ENCODE results near the gene GMDS.
A peak's percentile ranks its signal among the peaks of the same experiment; 100 is the strongest.

The GMDS gene

GRCh38 chr6:2133716-2134310 lies 111.6 kb downstream of the GMDS start:
- no peak for DNase-seq (ENCODE audit: low read depth, low spot score)

GRCh38 chr6:2132916-2133315 lies 112.5 kb downstream of the GMDS start:
- DNase-seq (ENCODE audit: low read depth, low spot score): no peak

- DNase-seq (ENCODE audit: low read depth, low spot score): no peak
Observed at GRCh38 chr6:2132416-2132815, 113.0 kb downstream of the GMDS start.

DNA sequence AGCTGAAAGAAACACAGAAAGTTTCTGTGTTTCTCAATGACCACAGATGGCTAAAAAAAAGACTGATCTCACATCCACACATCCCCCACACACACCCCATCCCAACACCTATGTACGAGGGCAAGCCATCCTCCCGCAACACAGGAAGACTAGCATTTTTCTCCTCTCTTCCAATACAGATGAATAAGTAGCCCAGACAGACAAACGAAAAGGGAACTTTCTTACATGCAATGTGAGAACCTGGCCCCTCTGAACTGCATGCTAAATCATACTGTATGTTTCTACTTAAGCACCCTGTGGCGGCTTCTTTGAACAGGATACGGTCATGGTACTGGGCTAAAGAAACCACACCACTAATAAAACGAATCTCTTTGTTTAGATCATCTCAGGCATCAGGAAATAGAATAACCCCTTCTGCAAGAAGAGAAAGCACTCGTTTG lies 116.2 kb downstream of the GMDS start:
- DNase-seq (ENCODE audit: low read depth, low spot score): no peak

- DNase-seq (ENCODE audit: low read depth, low spot score): no peak
Observed at GRCh38 chr6:2127484-2127911, 117.9 kb downstream of the GMDS start.

GRCh38 chr6:2126351-2126750 lies 119.1 kb downstream of the GMDS start:
- DNase-seq (ENCODE audit: low read depth, low spot score): no peak

- no peak for DNase-seq (ENCODE audit: low read depth, low spot score)
Observed at GRCh38 chr6:2125158-2125557, 120.2 kb downstream of the GMDS start.

DNA sequence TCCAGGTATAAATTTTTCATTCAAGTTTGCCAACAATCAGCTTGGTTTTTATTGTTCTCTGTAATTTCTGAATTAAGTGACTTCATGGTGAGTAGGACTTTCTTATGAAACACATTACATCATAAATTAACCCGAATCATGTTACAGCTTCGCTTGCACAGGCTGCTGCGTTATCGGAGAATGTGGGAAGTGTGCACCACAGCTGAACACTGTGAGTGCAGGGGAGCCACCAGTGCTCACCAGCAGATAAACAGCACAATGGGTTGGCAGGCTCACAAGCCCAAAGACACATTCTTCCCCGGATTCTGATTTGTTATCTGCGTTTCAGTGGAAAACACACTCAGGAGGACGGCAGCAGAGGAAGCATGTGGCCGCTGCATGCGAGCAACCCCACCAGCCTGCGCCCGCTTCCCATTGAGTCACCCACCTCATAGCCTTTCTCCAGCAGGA lies 121.1 kb downstream of the GMDS start:
- DNase-seq (ENCODE audit: low read depth, low spot score): no peak

DNA sequence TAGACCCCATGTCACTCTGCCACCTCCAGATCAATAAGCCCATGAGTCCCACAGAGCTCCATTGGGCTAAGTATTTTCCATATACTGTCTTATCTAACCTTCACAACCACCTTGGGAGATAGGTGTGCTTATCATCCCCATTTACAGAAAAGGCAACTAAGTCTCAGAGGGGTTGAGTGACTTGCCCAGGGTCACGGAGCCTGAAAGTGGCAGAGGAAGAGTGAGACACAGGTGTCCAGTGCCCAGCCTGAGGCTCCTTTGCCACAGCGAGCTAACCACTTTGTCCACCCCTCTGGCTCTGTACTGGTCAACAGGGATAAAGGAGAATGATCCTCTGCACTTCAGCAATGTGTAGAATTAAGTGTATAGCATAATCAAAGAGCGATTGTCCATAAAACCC lies 124.5 kb downstream of the GMDS start:
- DNase-seq (ENCODE audit: low read depth, low spot score): no peak

GRCh38 chr6:2119275-2119674 lies 126.1 kb downstream of the GMDS start:
- no peak for DNase-seq (ENCODE audit: low read depth, low spot score)

- no peak for DNase-seq (ENCODE audit: low read depth, low spot score)
Observed at GRCh38 chr6:2118136-2118535, 127.3 kb downstream of the GMDS start.

GRCh38 chr6:2117447-2117846 lies 128.0 kb downstream of the GMDS start:
- DNase-seq (ENCODE audit: low read depth, low spot score): no peak

DNA sequence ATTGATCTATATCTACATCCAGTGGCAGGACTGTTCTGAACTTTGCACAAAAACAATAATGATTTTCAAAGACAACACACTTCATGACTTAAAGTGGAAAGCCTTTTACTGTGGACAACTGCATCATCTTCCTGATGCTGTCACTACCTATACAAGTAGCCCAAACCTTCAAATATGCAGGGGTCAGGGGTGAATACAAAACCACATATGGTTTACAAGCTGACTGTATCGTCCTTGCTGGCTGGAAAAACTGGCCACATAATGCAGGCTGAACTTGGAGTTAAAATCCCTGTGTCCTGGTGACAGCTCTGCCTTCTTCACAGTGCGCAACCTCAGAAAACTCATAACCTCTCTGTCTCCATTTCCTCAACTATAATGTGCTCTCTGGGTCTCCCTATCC lies 128.9 kb downstream of the GMDS start:
- DNase-seq (ENCODE audit: low read depth, low spot score): no peak

- DNase-seq (ENCODE audit: low read depth, low spot score): no peak
Observed at GRCh38 chr6:2114100-2114499, 131.3 kb downstream of the GMDS start.

DNA sequence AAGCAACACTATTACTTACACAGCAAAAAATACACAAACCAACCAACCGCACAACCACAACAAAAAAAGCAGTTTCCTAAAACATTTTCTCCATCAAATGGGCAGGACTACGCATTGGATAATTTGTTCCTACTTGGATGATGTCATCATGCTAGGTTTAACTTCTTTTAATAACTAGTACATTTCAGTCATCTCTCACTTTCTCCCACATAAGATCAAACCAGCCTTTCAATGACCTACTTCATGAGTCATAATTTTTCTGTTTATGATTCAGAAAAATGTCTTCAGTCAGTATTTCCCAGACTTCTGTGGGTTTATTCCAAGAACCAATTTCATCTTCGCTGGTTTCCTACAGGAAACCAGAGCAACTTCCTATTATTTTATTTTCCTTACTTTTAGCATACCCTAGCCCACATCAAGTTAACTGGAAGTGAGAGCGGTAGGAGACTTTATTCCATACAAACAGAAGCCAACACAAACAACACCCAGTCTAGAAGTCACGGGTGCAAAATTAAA lies 134.2 kb downstream of the GMDS start:
- DNase-seq (ENCODE audit: low read depth, low spot score): peak; percentile 48

DNA sequence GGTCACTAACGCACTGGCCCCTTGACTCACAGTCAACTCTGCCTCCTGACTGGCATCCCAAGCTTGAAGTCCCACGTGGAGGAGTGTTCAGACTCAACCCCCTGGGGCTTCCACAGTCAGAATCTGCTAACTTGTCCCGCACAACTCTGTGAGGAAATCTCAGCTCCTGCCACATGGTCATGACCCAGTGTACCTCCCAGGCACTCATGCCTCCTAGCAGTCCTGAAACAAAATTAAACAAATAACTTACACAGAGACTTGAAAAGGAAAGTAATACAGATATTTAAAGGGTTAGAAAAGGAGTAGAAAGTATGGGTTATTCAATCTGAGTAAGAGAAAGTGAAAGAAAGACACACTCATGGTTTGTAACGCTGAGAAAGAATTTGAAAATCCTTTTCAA lies 134.9 kb downstream of the GMDS start:
- no peak for DNase-seq (ENCODE audit: low read depth, low spot score)

DNA sequence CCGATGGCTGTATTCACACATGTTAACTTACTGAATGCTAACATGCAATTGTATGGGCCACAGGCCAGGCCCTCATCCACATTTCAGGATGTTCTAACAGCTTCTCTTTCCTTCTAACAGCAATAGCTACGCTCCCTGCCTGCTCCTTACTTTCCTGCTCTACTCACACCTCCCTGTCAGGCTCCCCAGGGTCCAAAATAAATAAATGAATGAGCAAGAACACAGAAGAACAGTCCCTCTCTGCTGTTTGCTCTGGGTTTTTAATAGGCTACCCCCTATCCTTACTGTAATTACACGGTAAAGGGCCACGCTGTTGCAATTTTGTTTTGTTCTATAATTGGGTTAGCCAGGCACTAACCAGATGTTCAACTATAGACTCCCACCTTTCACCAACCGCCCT lies 135.6 kb downstream of the GMDS start:
- no peak for DNase-seq (ENCODE audit: low read depth, low spot score)

DNA sequence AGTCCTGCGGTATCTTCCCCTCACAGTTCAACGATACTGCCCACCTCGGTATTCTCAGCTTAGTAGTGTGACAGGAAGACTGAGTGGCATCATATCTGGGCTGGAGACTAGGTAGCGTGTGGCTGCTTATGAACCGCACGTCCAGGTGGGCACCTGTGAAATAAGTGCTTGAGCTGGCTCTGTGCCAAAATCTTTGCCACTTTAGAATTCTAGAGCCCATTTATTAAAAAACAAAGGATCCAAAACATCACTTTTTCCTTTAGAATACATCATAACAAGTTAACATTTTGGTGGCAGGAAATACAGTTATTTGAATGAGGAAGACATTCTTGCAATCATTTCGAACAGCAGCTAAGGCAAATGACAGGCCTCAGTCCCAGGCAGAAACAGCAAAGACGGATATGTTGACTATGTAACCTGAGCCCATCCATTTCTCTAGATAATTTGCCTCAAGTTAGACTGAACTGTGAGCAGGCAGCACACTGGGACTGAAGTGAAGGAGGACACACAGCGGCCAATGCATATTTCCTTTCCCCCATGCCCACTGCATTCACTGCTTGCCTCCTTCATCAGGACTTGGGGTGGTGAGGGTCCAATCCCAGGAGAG lies 136.6 kb downstream of the GMDS start:
- no peak for DNase-seq (ENCODE audit: low read depth, low spot score)

DNA sequence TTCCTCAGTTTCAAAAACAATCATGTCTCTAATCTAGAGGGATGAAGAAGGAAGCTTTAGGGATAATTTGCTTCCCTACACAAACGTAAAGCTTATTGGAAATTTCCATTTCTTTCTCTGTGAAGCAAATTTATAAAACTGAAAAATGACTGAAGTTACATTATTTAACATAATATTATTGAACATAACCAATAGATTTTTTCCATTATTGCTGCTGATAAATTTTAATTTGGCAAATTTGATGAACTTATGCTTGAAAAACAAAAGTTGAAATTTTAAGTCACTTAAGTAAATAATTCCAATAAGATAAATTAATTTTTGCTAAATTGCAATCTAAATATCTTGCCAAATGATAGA lies 140.9 kb downstream of the GMDS start:
- DNase-seq (ENCODE audit: low read depth, low spot score): no peak

DNA sequence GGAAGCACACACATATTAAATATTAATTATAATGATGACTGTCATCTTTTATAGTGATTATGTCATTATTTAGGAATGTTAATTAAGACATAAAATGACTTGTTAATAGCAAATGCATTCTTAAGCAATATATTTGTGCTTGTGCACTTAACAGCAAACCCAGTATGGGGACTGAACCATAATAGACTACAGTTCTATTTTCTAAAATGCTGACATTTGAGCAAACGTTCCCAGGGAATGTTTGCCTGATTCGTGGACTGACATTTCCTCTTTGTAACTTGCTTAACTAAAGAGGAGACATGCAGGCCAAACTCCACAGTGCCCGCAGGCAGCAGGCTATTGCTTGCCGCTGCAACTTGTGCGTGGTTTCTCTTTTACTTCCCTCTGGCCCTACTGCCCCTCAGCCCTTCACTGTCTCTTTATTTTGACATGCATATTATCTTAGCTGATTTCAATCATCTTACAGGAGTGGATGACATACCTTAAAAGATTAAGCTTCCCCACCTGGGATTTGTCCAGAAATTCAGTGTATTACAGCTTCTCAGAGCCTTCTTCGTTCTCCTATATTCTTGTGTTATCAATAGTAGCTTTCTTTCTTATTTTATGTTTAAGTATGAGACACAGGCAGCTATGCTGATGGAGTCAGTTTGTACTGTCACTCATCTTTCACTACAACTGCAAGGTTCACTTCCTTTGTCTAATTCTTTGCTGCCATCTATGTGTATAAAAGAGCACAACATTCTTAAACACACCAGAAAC lies 141.5 kb downstream of the GMDS start:
- peak; percentile 68 for DNase-seq (ENCODE audit: low read depth, low spot score)

GRCh38 chr6:2102966-2103365 lies 142.4 kb downstream of the GMDS start:
- no peak for DNase-seq (ENCODE audit: low read depth, low spot score)

DNA sequence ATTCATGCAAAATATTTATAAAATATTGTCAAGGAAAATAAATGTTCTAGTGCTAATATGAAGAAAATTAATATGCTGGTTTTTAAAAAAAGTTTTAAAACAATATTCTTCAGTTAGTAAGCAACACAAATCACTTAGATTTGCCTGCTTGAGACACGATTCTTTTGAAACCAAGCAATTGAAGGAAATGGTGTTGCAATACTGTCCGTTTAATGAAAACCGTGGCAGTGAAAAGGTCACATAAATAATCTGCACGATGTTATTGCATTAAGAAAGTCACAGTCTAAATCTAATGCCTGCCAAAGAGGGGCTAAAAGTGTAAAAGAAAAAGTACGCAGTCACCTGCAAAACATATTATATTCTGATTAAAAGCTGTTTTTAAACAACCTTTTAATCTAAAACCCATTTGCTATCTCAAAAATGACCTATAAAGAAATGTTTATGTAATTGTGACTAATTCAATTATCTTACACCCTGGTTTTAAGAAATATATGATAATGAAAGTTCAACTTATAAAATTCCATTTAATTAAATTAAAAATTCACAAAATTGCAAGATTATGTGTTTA lies 143.0 kb downstream of the GMDS start:
- no peak for DNase-seq (ENCODE audit: low read depth, low spot score)

GRCh38 chr6:2101213-2101612 lies 144.2 kb downstream of the GMDS start:
- DNase-seq (ENCODE audit: low read depth, low spot score): no peak

Measured in brain pericyte (primary cell).